ENCODE measurements around the gene KCNN3.

KCNN3 gene

DNA sequence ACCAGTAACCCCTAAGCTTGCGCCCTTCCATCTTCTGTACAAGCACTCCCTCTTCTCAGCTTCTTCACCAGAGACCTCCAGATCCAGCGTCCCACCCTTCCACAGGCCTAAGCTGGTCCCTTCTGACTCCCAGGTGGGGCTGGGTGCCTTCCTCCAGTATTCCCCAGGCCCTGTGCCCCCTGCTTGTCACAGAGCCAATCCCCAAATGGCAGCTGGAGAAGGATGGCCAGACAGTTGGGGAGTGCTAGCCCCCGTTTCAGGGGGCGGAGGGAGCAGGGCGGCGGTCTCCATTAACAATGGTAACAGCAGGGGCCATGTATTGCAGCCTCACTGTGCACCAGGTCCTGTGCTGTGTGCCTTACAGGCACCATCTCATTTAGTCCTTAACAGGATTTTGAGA lies 85.7 kb downstream of the KCNN3 start (continued):
- TF ChIP-seq, protein P1, sequence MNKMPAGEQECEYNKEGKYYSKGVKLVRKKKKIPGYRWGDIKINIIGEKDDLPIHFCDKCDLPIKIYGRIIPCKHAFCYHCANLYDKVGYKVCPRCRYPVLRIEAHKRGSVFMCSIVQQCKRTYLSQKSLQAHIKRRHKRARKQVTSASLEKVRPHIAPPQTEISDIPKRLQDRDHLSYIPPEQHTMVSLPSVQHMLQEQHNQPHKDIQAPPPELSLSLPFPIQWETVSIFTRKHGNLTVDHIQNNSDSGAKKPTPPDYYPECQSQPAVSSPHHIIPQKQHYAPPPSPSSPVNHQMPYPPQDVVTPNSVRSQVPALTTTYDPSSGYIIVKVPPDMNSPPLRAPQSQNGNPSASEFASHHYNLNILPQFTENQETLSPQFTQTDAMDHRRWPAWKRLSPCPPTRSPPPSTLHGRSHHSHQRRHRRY (tag by site-specific recombination; IDR thresholded peaks at IDR 0.05), result no peak
- TF ChIP-seq ZNF585B (tag by site-specific recombination; IDR thresholded peaks at IDR 0.05) (no peak), ZNF555 (tag by site-specific recombination; conservative IDR thresholded peaks at IDR 0.05) (no peak)

DNA sequence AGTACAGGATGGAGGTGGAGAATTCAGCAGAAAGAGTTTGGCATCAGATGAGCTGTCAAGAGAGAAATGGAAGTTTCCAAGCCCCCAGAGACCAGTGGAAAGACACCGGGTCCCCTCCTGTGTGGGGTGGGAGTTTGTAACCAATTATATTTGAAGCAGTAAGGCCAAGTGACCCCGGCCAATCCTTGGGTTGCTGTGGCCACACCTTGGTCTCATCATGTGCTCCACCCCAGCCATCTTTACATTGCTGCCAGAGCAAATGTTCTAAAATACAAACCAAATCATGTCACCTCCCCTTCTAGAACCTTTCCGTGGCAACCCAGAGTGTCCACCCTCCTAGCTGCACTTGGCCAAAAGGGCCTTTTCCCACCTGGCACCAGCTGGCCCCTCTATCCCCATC lies 86.1 kb downstream of the KCNN3 start:
- H3K36me3 ChIP-seq (ENCODE audit: control insufficient read depth in 2 of 2, insufficient read depth in 1 of 2, low read length in 2 of 2), result no peaks in the 10 kb centered on the region
- H3K4me1 ChIP-seq (ENCODE audit: control insufficient read depth, insufficient read depth, low read length), result no peaks in the 10 kb centered on the region
- no peaks in the 10 kb centered on the region for H3K9me3 ChIP-seq (ENCODE audit: control insufficient read depth, insufficient read depth, low read depth, low read length)
- no peak overlapping the region for H3K27ac ChIP-seq (ENCODE audit: extremely low read depth, low read depth, low read length)
- no peak overlapping the region for H3K4me3 ChIP-seq (ENCODE audit: low read depth, low read length)
- POLR2A ChIA-PET, result no interaction called here
- CTCF ChIA-PET, result no interaction called here
- no peak for TF ChIP-seq ZNF138 (tag by site-specific recombination; IDR thresholded peaks at IDR 0.05; ENCODE audit: borderline replicate concordance)
- no peak for TF ChIP-seq GLI2 (tag by site-specific recombination; IDR thresholded peaks at IDR 0.05; ENCODE audit: borderline replicate concordance, low read depth)

DNA sequence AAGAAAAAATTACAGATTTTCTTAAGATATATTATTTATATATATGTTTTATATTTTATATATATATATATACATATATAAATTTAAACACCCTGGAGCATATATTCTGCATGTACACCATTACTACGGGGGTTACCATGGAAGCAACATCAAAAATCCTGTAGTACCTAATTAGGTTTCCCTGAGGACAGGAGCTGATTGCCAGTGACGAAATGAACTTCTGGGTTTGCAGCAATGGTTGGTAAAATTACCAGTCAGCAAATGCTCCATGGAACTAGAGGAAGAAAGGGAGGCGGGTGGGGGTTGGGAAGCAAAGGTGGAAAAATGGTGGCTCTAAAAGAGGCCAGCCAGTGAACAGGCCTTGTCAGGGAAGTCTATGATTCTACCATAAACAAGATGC lies 89.5 kb downstream of the KCNN3 start:
- no peak overlapping the region for H3K27ac ChIP-seq (ENCODE audit: extremely low read depth, low read depth, low read length)
- TF ChIP-seq ZNF514 (tag by site-specific recombination; IDR thresholded peaks at IDR 0.05), result no peak
- TF ChIP-seq ZNF175 (tag by site-specific recombination; IDR thresholded peaks at IDR 0.05), result no peak
- TF ChIP-seq, protein P2, sequence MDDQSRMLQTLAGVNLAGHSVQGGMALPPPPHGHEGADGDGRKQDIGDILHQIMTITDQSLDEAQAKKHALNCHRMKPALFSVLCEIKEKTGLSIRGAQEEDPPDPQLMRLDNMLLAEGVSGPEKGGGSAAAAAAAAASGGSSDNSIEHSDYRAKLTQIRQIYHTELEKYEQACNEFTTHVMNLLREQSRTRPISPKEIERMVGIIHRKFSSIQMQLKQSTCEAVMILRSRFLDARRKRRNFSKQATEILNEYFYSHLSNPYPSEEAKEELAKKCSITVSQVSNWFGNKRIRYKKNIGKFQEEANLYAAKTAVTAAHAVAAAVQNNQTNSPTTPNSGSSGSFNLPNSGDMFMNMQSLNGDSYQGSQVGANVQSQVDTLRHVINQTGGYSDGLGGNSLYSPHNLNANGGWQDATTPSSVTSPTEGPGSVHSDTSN (CRISPR knock-in tag; IDR thresholded peaks at IDR 0.05), result no peak
- TF ChIP-seq, protein P3, sequence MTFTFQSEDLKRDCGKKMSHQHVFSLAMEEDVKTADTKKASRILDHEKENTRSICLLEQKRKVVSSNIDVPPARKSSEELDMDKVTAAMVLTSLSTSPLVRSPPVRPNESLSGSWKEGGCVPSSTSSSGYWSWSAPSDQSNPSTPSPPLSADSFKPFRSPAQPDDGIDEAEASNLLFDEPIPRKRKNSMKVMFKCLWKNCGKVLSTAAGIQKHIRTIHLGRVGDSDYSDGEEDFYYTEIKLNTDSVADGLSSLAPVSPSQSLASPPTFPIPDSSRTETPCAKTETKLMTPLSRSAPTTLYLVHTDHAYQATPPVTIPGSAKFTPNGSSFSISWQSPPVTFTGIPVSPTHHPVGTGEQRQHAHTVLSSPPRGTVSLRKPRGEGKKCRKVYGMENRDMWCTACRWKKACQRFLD (tag by site-specific recombination; IDR thresholded peaks at IDR 0.05), result no peak
- no peak for TF ChIP-seq ZNF830 (tag by site-specific recombination; IDR thresholded peaks at IDR 0.05; ENCODE audit: low read depth)
- TF ChIP-seq ZNF544 (tag by site-specific recombination; IDR thresholded peaks at IDR 0.05), result no peak
- TF ChIP-seq, protein P4, sequence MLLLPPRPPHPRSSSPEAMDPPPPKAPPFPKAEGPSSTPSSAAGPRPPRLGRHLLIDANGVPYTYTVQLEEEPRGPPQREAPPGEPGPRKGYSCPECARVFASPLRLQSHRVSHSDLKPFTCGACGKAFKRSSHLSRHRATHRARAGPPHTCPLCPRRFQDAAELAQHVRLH (tag by site-specific recombination; IDR thresholded peaks at IDR 0.05), result no peak
- TF ChIP-seq GLIS1 (tag by site-specific recombination; IDR thresholded peaks at IDR 0.05), result no peak
- TF ChIP-seq BCL11B (tag by site-specific recombination; IDR thresholded peaks at IDR 0.05; ENCODE audit: low read depth), result no peak
- no peak for TF ChIP-seq HOXC10 (CRISPR knock-in tag; IDR thresholded peaks at IDR 0.05)
- TF ChIP-seq ZNF48 (tag by site-specific recombination; IDR thresholded peaks at IDR 0.05), result no peak
- no peak for TF ChIP-seq ZNF571 (tag by site-specific recombination; IDR thresholded peaks at IDR 0.05)
- no peak for TF ChIP-seq ZNF654 (tag by site-specific recombination; IDR thresholded peaks at IDR 0.05; ENCODE audit: low read depth)
- no peak for TF ChIP-seq ZNF837 (tag by site-specific recombination; IDR thresholded peaks at IDR 0.05)
- TF ChIP-seq ZNF529 (tag by site-specific recombination; IDR thresholded peaks at IDR 0.05; ENCODE audit: insufficient replicate concordance), result no peak
- no peak for TF ChIP-seq ZNF10 (tag by site-specific recombination; IDR thresholded peaks at IDR 0.05)
- TF ChIP-seq ZNF416 (tag by site-specific recombination; IDR thresholded peaks at IDR 0.05), result no peak
- TF ChIP-seq, protein P5, sequence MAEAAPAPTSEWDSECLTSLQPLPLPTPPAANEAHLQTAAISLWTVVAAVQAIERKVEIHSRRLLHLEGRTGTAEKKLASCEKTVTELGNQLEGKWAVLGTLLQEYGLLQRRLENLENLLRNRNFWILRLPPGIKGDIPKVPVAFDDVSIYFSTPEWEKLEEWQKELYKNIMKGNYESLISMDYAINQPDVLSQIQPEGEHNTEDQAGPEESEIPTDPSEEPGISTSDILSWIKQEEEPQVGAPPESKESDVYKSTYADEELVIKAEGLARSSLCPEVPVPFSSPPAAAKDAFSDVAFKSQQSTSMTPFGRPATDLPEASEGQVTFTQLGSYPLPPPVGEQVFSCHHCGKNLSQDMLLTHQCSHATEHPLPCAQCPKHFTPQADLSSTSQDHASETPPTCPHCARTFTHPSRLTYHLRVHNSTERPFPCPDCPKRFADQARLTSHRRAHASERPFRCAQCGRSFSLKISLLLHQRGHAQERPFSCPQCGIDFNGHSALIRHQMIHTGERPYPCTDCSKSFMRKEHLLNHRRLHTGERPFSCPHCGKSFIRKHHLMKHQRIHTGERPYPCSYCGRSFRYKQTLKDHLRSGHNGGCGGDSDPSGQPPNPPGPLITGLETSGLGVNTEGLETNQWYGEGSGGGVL (tag by site-specific recombination; IDR thresholded peaks at IDR 0.05), result no peak
- POLR2A ChIA-PET, result no interaction called here
- H3K36me3 ChIP-seq (ENCODE audit: control insufficient read depth in 2 of 2, insufficient read depth in 1 of 2, low read length in 2 of 2), result no peaks in the 10 kb centered on the region
- CTCF ChIA-PET, result interaction anchor here (1.6 kb wide), 1 partner anchor 15 kb away, joined by 3 read pairs; no protein-coding TSS in a partner anchor
- H3K9me3 ChIP-seq (ENCODE audit: control insufficient read depth, insufficient read depth, low read depth, low read length), result no peaks in the 10 kb centered on the region
- H3K4me1 ChIP-seq (ENCODE audit: control insufficient read depth, insufficient read depth, low read length), result no peaks in the 10 kb centered on the region
- no peak overlapping the region for H3K4me3 ChIP-seq (ENCODE audit: low read depth, low read length)
